Spinal cord (tissue), 10 donors: ENCODE measurements around the gene IQCE. TPM values are rescaled to one million over a fixed set of nuclear protein-coding genes. Genes with fewer than 3 reads are reported as not detected.
A peak's percentile ranks its signal among the peaks of the same experiment; 100 is the strongest.

ENCODE experiments used
- DNase-seq, 6 donors: peaks; one replicate each; pipeline versions ENCODE4 v3.0.0 to v3.0.0-alpha.2; 2013 to 2015; ENCODE audit warnings: low spot score in 6 of 6, low read depth in 4 of 6
- H3K27ac ChIP-seq: one replicate; pipeline ENCODE4 v1.5.1; 2013; ENCODE audit warnings: low read depth, low read length, control low read depth
- H3K27me3 ChIP-seq: one replicate; pipeline ENCODE4 v1.6.1; 2013; ENCODE audit warnings: low read length; ENCODE audit not compliant: control insufficient read depth, insufficient read depth
- H3K36me3 ChIP-seq: one replicate; pipeline ENCODE4 v1.6.1; 2013; ENCODE audit warnings: low read length; ENCODE audit not compliant: control insufficient read depth, insufficient read depth
- H3K4me1 ChIP-seq: one replicate; pipeline ENCODE4 v1.6.1; 2013; ENCODE audit warnings: low read length; ENCODE audit not compliant: control insufficient read depth, insufficient read depth
- H3K4me3 ChIP-seq: one replicate; pipeline ENCODE4 v1.5.1; 2013; ENCODE audit warnings: low read depth, low read length, control low read depth
- H3K9me3 ChIP-seq: one replicate; pipeline ENCODE4 v1.6.1; 2013; ENCODE audit warnings: low read length; ENCODE audit not compliant: control insufficient read depth, insufficient read depth
- WGBS: methylation state at CpG from one replicate; pipeline ENCODE4 v1.1.5; 2013; ENCODE audit warnings: missing lambda C conversion rate; ENCODE audit not compliant: insufficient coverage; 5-methylcytosine and 5-hydroxymethylcytosine counted together
- polyA plus RNA-seq, 2 donors: library from polyadenylated mRNA; unstranded; fragments of 120-200 nt; gene quantifications; one replicate each; pipeline ENCODE4 v1.2.1, GENCODE V29; 2013; ENCODE audit not compliant: insufficient read length in 2 of 2
- total RNA-seq, 2 donors: library from RNA; depleted of rRNA in 1 of 2; stranded (reverse); fragments of 120-200 nt in 1 of 2; fragments of >200 nt in 1 of 2; gene quantifications; one replicate each; pipeline versions ENCODE4 v1.2.3 to v1.2.4, GENCODE V29; 2013 to 2014
- donor health status: healthy.

Gene IQCE
- total and polyA plus RNA-seq, 4 donors: 13.5 to 47.1 (median 31.7) TPM

DNA sequence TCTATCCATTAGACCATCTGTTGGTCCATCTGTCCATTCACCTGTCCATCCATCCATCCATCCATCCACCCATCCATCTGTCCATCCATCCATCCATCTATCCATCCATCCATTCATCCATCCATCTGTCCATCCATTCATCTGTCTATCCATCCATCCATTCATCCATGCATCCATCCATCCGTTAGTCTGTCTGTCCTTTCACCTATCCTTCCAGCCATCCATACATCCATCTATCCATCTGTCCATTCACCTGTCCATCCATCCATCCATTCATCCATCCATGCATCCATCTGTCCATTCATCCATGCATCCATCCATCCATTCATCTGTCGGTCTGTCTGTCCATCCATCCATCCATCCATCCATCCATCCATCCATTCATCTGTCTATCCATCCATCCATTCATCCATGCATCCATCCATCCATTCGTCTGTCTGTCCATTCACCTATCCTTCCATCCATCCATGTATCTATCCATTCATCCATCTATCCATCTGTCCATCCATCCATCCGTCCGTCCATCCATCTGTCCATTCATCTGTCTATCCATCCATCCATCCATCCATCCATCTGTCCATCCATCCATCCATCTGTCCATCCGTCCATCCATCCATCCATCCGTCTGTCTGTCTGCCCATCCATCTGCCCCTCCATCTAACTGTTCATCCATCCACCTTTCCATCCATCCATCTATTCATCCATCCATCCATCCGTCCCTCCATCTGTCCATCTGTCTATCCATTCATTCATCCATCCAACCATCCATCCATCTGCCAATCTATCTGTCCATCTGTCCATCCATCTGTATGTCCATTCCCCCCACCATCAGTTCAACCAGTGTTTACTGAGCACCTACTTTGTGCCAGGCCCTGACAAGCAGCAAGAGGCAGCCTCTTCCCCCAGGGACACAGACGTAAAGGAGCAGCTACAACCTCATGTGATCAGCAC lies 44.0 kb upstream of the IQCE start:
- no peak overlapping the region for H3K27ac ChIP-seq
- WGBS: 85% methylated on average over 8 of the region's 9 CpGs

GRCh38 chr7:2515424-2516193 lies 43.2 kb upstream of the IQCE start:
- H3K4me1 ChIP-seq: peaks cover 65% of the 10 kb centered on the region
- no peak overlapping the region for H3K27ac ChIP-seq
- 81% methylated on average over 14 of the region's 15 CpGs for WGBS

More for the DNA sequence above, 44.0 kb upstream of the IQCE start:
- Histone ChIP-seq H3K9me3 (no peaks in the 10 kb centered on the region), H3K4me1 (peaks cover 64% of the 10 kb centered on the region), H3K36me3 (no peaks in the 10 kb centered on the region), H3K4me3 (no peak overlapping the region), H3K27me3 (peaks cover 9% of the 10 kb centered on the region)
- DNase-seq: no peak

GRCh38 chr7:2516194-2516555 lies 42.6 kb upstream of the IQCE start:
- Histone ChIP-seq H3K4me1 (peaks cover 65% of the 10 kb centered on the region), H3K9me3 (no peaks in the 10 kb centered on the region), H3K27ac (no peak overlapping the region), H3K4me3 (no peak overlapping the region), H3K36me3 (peaks cover 2% of the 10 kb centered on the region), H3K27me3 (peaks cover 19% of the 10 kb centered on the region)
- no peak for DNase-seq
- WGBS: 56% methylated on average over 8 of the region's 8 CpGs

More at GRCh38 chr7:2515424-2516193, 43.2 kb upstream of the IQCE start:
- H3K27me3 ChIP-seq: peaks cover 14% of the 10 kb centered on the region
- H3K9me3 ChIP-seq: no peaks in the 10 kb centered on the region
- H3K36me3 ChIP-seq: peaks cover 2% of the 10 kb centered on the region
- DNase-seq: no peak
- H3K4me3 ChIP-seq: no peak overlapping the region

DNA sequence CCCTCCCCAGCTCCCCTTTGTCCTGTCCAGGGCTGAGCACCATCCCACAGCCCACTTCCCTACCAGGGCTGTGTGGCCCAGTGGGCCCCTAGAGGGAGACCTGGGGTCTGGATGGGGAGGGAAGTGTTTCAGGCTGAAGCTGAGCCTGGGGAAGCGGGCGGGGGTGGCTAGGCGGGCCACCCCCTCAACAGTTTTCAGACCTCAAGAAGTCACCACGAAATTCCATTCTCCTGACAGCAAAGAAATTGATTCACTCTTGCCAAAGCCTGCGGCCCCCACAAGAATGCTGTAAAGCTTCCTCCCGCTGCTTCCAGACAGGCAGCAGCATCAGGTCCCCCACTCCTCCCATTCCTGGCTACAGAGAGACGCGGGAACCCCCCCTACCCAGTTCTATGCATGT lies 41.8 kb upstream of the IQCE start:
- Histone ChIP-seq H3K36me3 (peaks cover 2% of the 10 kb centered on the region), H3K27me3 (peaks cover 28% of the 10 kb centered on the region), H3K4me1 (peaks cover 65% of the 10 kb centered on the region), H3K4me3 (no peak overlapping the region), H3K27ac (no peak overlapping the region), H3K9me3 (no peaks in the 10 kb centered on the region)
- DNase-seq: no peak
- WGBS: 32% methylated on average over 7 of the region's 8 CpGs

DNA sequence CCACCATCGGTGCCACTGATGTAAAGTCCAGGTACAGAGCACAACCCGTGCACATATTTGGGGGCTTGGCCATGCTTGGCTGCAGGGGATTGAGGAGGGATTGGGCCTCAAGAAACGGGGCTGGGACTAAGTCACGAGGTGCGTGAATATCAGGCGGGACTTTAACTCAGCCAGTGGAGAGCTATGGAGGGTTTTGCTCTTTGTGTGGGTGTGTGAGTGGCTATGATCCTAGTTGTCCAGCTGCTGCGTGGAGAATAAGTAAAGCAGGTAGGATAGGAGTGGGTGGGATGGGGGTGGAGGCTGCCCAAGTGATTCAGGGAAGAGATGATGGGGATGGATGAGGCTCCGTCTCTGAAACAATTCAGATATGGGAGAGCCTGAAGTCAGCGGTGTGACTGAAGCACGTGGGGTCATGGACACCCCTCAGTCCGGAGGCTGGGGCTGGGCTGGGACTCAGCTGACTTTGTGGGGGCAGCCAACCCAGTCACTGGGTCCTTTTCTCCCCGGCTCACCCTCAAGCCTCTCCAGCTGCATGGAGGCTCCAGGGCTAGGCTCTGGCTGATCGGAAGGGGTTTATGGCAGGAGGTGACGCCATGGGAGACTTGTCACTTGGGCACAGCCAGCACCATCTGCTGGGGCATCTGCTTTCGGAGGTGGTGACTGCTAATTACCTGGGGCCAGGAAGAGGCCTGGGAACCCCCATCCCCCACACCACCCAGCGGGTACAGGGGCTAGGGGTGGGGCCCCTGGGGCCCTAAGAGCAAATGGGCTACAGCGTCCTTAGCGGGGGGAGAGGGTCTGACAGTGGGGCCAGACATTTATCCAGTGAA lies 40.9 kb upstream of the IQCE start:
- Histone ChIP-seq H3K4me3 (no peak overlapping the region), H3K27me3 (peaks cover 35% of the 10 kb centered on the region), H3K4me1 (peaks cover 69% of the 10 kb centered on the region), H3K27ac (no peak overlapping the region), H3K9me3 (no peaks in the 10 kb centered on the region), H3K36me3 (peaks cover 6% of the 10 kb centered on the region)
- no peak for DNase-seq
- WGBS: 62% methylated on average over 12 of the region's 18 CpGs

GRCh38 chr7:2518737-2519118 lies 40.1 kb upstream of the IQCE start:
- peaks cover 10% of the 10 kb centered on the region for H3K36me3 ChIP-seq
- no peak for DNase-seq
- no peaks in the 10 kb centered on the region for H3K9me3 ChIP-seq
- peaks cover 35% of the 10 kb centered on the region for H3K27me3 ChIP-seq
- WGBS: 14% methylated on average over 41 of the region's 41 CpGs
- H3K4me1 ChIP-seq: peaks cover 77% of the 10 kb centered on the region
- H3K27ac ChIP-seq: no peak overlapping the region
- peak overlapping the region; percentile 33 for H3K4me3 ChIP-seq

GRCh38 chr7:2519119-2519930 lies 39.5 kb upstream of the IQCE start, which contains the start of gene LFNG:
TSS of gene LFNG (plus strand) at chr7:2519774. CDS start at chr7:2519862, 88 bp downstream.
- H3K36me3 ChIP-seq: peaks cover 12% of the 10 kb centered on the region
- under 1% methylated on average over 95 of the region's 95 CpGs for WGBS
- H3K4me3 ChIP-seq: peak within 1 kb of the TSS; percentile 65
- H3K9me3 ChIP-seq: no peaks in the 10 kb centered on the region
- peaks cover 83% of the 10 kb centered on the region for H3K4me1 ChIP-seq
- peak in 5 of 6 donors; percentile 73 to 96 (median 84) for DNase-seq
- peak within 1 kb of the TSS; percentile 52 for H3K27ac ChIP-seq
- peaks cover 35% of the 10 kb centered on the region for H3K27me3 ChIP-seq

- peak overlapping the region; percentile 65 for H3K4me3 ChIP-seq
- peaks cover 22% of the 10 kb centered on the region for H3K36me3 ChIP-seq
- 1% methylated on average over 34 of the region's 37 CpGs for WGBS
- peak overlapping the region; percentile 52 for H3K27ac ChIP-seq
- no peak for DNase-seq
- H3K9me3 ChIP-seq: no peaks in the 10 kb centered on the region
- peaks cover 91% of the 10 kb centered on the region for H3K4me1 ChIP-seq
- peaks cover 35% of the 10 kb centered on the region for H3K27me3 ChIP-seq
Observed at GRCh38 chr7:2520131-2520760, 38.5 kb upstream of the IQCE start.
